Right atrium auricular region (tissue), 2 donors: Measurements from ENCODE around the gene PCARE. TPM values are rescaled to one million over a fixed set of nuclear protein-coding genes. Genes with fewer than 3 reads are reported as not detected.
A peak's percentile ranks its signal among the peaks of the same experiment; 100 is the strongest.

Experiments
- DNase-seq: peaks from one replicate; pipeline ENCODE4 v3.0.0-alpha.2; 2019; ENCODE audit warnings: low spot score
- H3K27ac ChIP-seq, 2 donors: fragments of 200-600 bp; sonication (generic); 1 replicate in 1 of 2; 2 replicates in 1 of 2; pipeline ENCODE4 v1.5.1; 2016 to 2019
- H3K27me3 ChIP-seq, 2 donors: fragments of 200-600 bp; sonication (generic); one replicate each; pipeline versions ENCODE4 v1.5.1 to v1.6.0; 2017 to 2019
- H3K36me3 ChIP-seq: fragments of 200-600 bp; sonication (generic); one replicate; pipeline ENCODE4 v1.5.1; 2016
- H3K4me1 ChIP-seq, 2 donors: fragments of 200-600 bp; sonication (generic); one replicate each; pipeline versions ENCODE4 v1.5.1 to v1.6.0; 2017 to 2019
- H3K4me3 ChIP-seq, 2 donors: fragments of 200-600 bp; sonication (generic); 1 replicate in 1 of 2; 2 replicates in 1 of 2; pipeline ENCODE4 v1.5.1; 2017 to 2019; ENCODE audit warnings: mild to moderate bottlenecking in 1 of 2, moderate library complexity in 1 of 2
- H3K9me3 ChIP-seq, 2 donors: fragments of 200-600 bp; sonication (generic); one replicate each; pipeline ENCODE4 v1.5.1; 2019
- total RNA-seq, 2 donors: library from RNA; depleted of rRNA; stranded (reverse); fragments of >200 nt; gene quantifications; one replicate each; pipeline ENCODE4 v1.1.0, GENCODE V29; 2016
- TF ChIP-seq, protein P1 (sequence below), 2 donors: fragments of 200-600 bp; sonication (generic); IDR thresholded peaks; one replicate each; pipeline ENCODE4 v1.5.1; 2019; ENCODE audit warnings: antibody characterized with exemption in 2 of 2

PCARE gene
- total RNA-seq, 2 donors from 2014 or later, result 0.79 to 2.2 TPM

GRCh38 chr2:29068513-29068912 is 5.8 kb downstream of the PCARE start:
- TF ChIP-seq, protein P1, sequence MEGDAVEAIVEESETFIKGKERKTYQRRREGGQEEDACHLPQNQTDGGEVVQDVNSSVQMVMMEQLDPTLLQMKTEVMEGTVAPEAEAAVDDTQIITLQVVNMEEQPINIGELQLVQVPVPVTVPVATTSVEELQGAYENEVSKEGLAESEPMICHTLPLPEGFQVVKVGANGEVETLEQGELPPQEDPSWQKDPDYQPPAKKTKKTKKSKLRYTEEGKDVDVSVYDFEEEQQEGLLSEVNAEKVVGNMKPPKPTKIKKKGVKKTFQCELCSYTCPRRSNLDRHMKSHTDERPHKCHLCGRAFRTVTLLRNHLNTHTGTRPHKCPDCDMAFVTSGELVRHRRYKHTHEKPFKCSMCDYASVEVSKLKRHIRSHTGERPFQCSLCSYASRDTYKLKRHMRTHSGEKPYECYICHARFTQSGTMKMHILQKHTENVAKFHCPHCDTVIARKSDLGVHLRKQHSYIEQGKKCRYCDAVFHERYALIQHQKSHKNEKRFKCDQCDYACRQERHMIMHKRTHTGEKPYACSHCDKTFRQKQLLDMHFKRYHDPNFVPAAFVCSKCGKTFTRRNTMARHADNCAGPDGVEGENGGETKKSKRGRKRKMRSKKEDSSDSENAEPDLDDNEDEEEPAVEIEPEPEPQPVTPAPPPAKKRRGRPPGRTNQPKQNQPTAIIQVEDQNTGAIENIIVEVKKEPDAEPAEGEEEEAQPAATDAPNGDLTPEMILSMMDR (IDR thresholded peaks at IDR 0.05), result no peak

DNA sequence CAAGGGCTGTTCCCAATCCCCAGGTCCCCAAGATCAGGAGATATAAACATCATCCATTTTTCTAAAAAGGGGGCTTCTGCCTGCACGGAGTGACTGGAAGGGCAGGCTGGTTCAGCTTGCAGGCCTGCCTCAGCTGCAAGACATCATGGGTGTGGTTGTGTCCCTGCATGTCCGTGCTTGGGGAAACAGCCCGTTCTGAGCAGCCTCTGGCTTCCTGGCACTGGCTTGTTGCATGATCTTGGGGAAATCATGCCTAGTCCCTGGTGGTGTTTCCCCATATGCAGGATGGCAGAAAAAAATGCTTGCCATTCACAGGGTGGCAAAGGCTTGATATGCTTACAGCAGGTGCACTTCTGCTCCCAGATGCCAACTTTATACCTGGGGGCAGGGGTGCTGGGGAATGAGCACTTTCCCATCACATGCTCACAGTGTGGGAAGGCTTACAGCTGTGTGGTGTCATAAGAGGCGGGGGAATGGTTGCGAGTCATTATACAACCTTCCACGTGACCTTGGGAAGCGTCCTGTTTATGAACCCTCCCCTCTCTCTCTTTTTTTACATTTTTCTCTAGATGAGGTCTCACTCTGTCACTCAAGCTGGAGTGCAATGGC is 7.2 kb downstream of the PCARE start:
- no peak overlapping the region for H3K4me3 ChIP-seq
- peaks cover 0 to 26% of the 10 kb centered on the region in 2 donors for H3K4me1 ChIP-seq
- H3K27ac ChIP-seq, result no peak overlapping the region
- no peaks in the 10 kb centered on the region for H3K36me3 ChIP-seq
- TF ChIP-seq, protein P1 (IDR thresholded peaks at IDR 0.05), result no peak
- no peak for DNase-seq
- H3K27me3 ChIP-seq, result no peaks in the 10 kb centered on the region
- H3K9me3 ChIP-seq, result no peaks in the 10 kb centered on the region

More at GRCh38 chr2:29068513-29068912, 5.8 kb downstream of the PCARE start:
- Histone ChIP-seq H3K36me3 (no peaks in the 10 kb centered on the region), H3K4me3 (no peak overlapping the region), H3K4me1 (peaks cover 0 to 23% of the 10 kb centered on the region in 2 donors), H3K27me3 (no peaks in the 10 kb centered on the region), H3K27ac (no peak overlapping the region), H3K9me3 (no peaks in the 10 kb centered on the region)
- DNase-seq, result no peak

DNA sequence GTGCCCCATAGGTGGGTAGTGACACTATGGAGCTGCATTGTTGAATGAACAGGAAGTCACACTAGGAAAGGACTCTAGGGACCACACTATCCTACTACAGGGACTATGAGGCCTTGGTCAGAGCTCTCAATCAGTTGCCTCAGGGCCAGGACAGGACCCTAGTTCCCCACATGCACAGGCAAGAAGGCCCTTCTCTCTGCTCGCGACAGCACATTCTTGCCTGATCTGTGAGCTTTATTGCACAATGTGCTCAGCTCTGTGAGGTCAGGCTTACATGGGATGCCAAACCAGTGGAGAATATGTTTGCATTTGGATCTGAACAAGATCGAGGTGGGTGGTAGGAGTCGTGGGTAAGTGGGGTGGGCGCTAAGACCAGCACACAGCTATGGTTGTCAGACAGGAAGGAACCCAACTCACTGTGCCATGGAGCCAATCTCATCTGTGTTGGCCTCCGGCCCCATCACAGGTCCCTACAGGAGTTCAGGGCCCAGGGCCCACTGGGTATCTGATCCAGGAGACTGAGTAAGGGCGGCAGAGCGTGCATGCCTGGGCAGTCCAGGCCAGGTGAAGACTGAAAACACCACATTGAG is 8.0 kb downstream of the PCARE start:
- Histone ChIP-seq H3K27ac (no peak overlapping the region), H3K27me3 (no peaks in the 10 kb centered on the region), H3K4me1 (peaks cover 0 to 26% of the 10 kb centered on the region in 2 donors), H3K36me3 (no peaks in the 10 kb centered on the region), H3K4me3 (no peak overlapping the region), H3K9me3 (no peaks in the 10 kb centered on the region)
- DNase-seq, result peak; percentile 71
- TF ChIP-seq, protein P1 (IDR thresholded peaks at IDR 0.05), result no peak

DNA sequence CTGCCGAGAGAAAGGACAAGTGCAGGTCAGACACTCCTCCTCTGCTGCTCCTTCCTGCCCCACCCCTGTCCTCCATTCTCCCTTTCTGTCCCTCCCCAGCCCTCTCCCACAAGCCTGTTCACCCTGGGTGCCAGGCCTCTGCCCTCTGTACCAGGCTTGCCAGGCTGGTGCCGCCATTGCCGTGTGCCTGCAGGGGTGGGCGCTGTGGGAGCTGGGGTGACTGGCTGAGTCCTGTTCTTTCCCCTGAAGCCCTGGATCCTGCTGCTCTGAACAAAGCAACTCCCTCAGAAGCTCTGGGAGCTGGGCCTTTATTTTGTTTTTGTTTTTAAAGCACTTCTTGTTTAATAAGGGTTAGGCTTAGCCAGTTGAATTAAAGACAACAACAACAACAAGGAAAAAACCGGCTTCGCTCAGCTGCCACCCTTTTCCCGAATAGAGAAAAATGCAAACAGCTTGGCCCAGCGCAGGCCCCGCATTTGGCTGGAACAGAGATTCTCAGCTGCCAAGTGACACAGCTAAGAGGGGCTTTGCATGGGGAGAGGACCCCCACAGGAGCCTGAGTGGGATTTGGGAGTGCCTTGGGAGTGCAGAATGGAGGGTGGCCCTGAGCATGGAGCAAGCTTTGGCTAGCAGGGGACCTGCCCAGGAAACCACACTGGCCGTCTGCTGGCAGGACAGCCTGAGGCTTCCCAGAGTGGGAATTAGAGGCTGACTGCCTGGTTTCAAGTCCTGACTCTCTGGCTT is 9.1 kb downstream of the PCARE start:
- no peaks in the 10 kb centered on the region for H3K27me3 ChIP-seq
- H3K4me1 ChIP-seq, result peaks cover 0 to 26% of the 10 kb centered on the region in 2 donors
- H3K27ac ChIP-seq, result peak overlapping the region in 1 of 2 donors; percentile 37
- H3K9me3 ChIP-seq, result no peaks in the 10 kb centered on the region
- DNase-seq, result no peak
- TF ChIP-seq, protein P1 (IDR thresholded peaks at IDR 0.05), result no peak
- H3K36me3 ChIP-seq, result no peaks in the 10 kb centered on the region
- no peak overlapping the region for H3K4me3 ChIP-seq

- Histone ChIP-seq H3K9me3 (no peaks in the 10 kb centered on the region), H3K4me1 (peaks cover 0 to 26% of the 10 kb centered on the region in 2 donors), H3K27me3 (no peaks in the 10 kb centered on the region), H3K4me3 (no peak overlapping the region), H3K36me3 (no peaks in the 10 kb centered on the region), H3K27ac (peak overlapping the region in 1 of 2 donors; percentile 37)
- TF ChIP-seq, protein P1 (IDR thresholded peaks at IDR 0.05), result no peak
- no peak for DNase-seq
These were observed 9.6 kb downstream of the PCARE start for GRCh38 chr2:29064746-29065067.
